Stomach (tissue), 9 donors: ENCODE measurements around the gene ZNF609. TPM values are rescaled to one million over a fixed set of nuclear protein-coding genes. Genes with fewer than 3 reads are reported as not detected.

Source experiments
- DNase-seq, 2 donors: peaks; one replicate each; pipeline versions ENCODE4 v3.0.0 to v3.0.0-alpha.2; 2013 to 2019
- H3K27ac ChIP-seq, 5 donors: fragments of 200-600 bp in 4 of 5; sonication (generic) in 4 of 5; one replicate each; pipeline ENCODE4 v1.5.1; 2013 to 2019; ENCODE audit warnings: mild to moderate bottlenecking in 1 of 5, moderate library complexity in 1 of 5
- H3K27me3 ChIP-seq, 3 donors: fragments of 200-600 bp; sonication (generic); one replicate each; pipeline ENCODE4 v1.5.1; 2017 to 2019; ENCODE audit warnings: mixed run types in 1 of 3
- H3K36me3 ChIP-seq, 4 donors: fragments of 200-600 bp; sonication (generic); 1 replicate in 3 of 4; 2 replicates in 1 of 4; pipeline ENCODE4 v1.5.1; 2016 to 2019
- H3K4me1 ChIP-seq, 4 donors: fragments of 200-600 bp; sonication (generic); one replicate each; pipeline ENCODE4 v1.5.1; 2016 to 2019
- H3K4me3 ChIP-seq, 4 donors: fragments of 200-600 bp; sonication (generic) in 3 of 4; one replicate each; pipeline ENCODE4 v1.5.1; 2016 to 2019; ENCODE audit warnings: mild to moderate bottlenecking in 1 of 4
- H3K9me3 ChIP-seq, 4 donors: fragments of 200-600 bp; sonication (generic); one replicate each; pipeline ENCODE4 v1.5.1; 2016 to 2019
- EP300 ChIP-seq: sonication (generic); formaldehyde crosslinking; IDR thresholded peaks from one replicate; pipeline ENCODE4 v1.6.1; 2017; ENCODE audit warnings: antibody characterized with exemption
- POLR2A ChIP-seq, 4 donors: fragments of 450-650 bp; IDR thresholded peaks; one replicate each; pipeline ENCODE4 v1.6.1; 2016; ENCODE audit warnings: antibody characterized with exemption in 4 of 4, control low read depth in 2 of 4, mild to moderate bottlenecking in 1 of 4, moderate library complexity in 1 of 4
- POLR2AphosphoS5 ChIP-seq, 3 donors: sonication (generic); formaldehyde crosslinking; IDR thresholded peaks; one replicate each; pipeline ENCODE4 v1.6.1; 2016; ENCODE audit warnings: antibody characterized with exemption in 3 of 3
- WGBS, 5 donors: extraction: QIAGEN DNeasy Blood & Tissue Kit in 3 of 5; methylation state at CpG; one replicate each; pipeline versions ENCODE4 v1.1.5 to v1.1.7; 2013 to 2018; 5-methylcytosine and 5-hydroxymethylcytosine counted together
- intact Hi-C: fragments of 100-400 bp; cut with DNase I; formaldehyde crosslinking; loops from one replicate; pipeline ENCODE4 v1.15.1; 2023; ENCODE audit warnings: low total_unique reads
- polyA plus RNA-seq, 3 donors: library from polyadenylated mRNA; stranded (reverse); fragments of 200-250 nt; gene quantifications; one replicate each; pipeline ENCODE4 v1.2.3, GENCODE V29; 2013
- total RNA-seq, 5 donors: library from RNA; depleted of rRNA; stranded (reverse); fragments of >200 nt; gene quantifications; one replicate each; pipeline versions ENCODE4 v1.1.0 to v1.2.3, GENCODE V29; 2014 to 2016
- TF ChIP-seq, protein P1 (sequence below), 7 experiments: fragments of 450-650 bp in 4 of 7; fragments of 200-600 bp in 3 of 7; sonication (generic) in 3 of 7; IDR thresholded peaks; one replicate each; pipeline ENCODE4 v1.5.1; 2016 to 2019; ENCODE audit warnings: antibody characterized with exemption in 7 of 7, control low read depth in 2 of 7, mild to moderate bottlenecking in 1 of 7
- donor health status: healthy with polysubstance abuse.
- donor health status: Bipolar disorder and iron deficiency.
- donor health status: healthy.

Gene ZNF609
- total and polyA plus RNA-seq, 8 donors: 2.7 to 64.7 (median 27.0) TPM

- no peak for DNase-seq
- peaks cover 3 to 56% (median 50%) of the 10 kb centered on the region in 4 donors for H3K36me3 ChIP-seq
- H3K27ac ChIP-seq: peak overlapping the region in 2 of 5 donors; percentile 22 to 56
- TF ChIP-seq, protein P1, sequence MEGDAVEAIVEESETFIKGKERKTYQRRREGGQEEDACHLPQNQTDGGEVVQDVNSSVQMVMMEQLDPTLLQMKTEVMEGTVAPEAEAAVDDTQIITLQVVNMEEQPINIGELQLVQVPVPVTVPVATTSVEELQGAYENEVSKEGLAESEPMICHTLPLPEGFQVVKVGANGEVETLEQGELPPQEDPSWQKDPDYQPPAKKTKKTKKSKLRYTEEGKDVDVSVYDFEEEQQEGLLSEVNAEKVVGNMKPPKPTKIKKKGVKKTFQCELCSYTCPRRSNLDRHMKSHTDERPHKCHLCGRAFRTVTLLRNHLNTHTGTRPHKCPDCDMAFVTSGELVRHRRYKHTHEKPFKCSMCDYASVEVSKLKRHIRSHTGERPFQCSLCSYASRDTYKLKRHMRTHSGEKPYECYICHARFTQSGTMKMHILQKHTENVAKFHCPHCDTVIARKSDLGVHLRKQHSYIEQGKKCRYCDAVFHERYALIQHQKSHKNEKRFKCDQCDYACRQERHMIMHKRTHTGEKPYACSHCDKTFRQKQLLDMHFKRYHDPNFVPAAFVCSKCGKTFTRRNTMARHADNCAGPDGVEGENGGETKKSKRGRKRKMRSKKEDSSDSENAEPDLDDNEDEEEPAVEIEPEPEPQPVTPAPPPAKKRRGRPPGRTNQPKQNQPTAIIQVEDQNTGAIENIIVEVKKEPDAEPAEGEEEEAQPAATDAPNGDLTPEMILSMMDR (IDR thresholded peaks at IDR 0.05): no peak
- H3K9me3 ChIP-seq: no peaks in the 10 kb centered on the region
- H3K4me3 ChIP-seq: no peak overlapping the region
- H3K4me1 ChIP-seq: peaks cover 7 to 23% (median 17%) of the 10 kb centered on the region in 4 donors
- no peaks in the 10 kb centered on the region for H3K27me3 ChIP-seq
- intact Hi-C loops: no loop called here
These were observed 15.5 kb upstream of the ZNF609 start for GRCh38 chr15:64444836-64445235.

DNA sequence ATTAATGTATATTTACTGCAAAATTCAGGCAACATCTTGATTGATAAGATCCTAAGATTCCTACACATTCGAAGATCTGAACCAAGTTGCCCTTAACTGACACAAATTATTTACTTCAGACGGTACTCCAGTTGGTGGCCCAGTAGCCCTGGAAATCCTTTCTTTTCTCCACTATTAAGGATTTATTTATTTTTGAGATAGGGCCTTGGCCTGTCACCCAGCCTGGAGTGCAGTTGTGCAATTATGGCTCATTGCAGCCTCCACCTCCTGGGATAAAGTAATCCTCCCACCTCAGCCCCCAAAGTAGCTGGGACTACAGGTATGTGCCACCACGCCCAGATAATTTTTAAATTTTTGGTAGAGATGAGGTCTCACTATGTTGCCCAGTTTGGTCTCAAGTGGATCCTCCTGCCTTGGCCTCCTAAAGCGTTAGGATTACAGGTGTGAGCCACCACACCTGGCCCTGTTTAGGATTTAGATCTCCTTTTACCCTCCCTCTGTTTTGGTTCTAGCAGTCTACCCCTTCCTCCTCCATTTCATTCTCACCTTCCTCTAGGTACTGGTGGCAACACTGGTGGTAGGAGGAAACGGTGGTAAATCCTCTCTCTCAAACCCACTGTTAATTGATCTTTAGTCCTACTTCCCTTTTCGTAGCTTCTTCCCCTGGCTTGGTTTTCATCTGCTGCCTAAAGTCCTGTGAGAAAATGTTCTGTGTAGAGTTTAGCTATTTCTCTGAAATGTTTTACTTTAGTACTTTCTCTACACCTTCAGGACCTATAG, 12.7 kb upstream of the ZNF609 start:
- H3K27ac ChIP-seq: no peak overlapping the region
- H3K4me3 ChIP-seq: no peak overlapping the region
- TF ChIP-seq POLR2AphosphoS5 (IDR thresholded peaks at IDR 0.05): no peak
- TF ChIP-seq, protein P1 (IDR thresholded peaks at IDR 0.05): no peak
- TF ChIP-seq POLR2A (IDR thresholded peaks at IDR 0.05): no peak
- no peak for TF ChIP-seq EP300
- no peaks in the 10 kb centered on the region for H3K27me3 ChIP-seq
- WGBS, 5 donors: 87 to 90% (median 87%) methylated on average over 6 of the region's 6 CpGs
- H3K36me3 ChIP-seq: peaks cover 3 to 53% (median 50%) of the 10 kb centered on the region in 4 donors
- peaks cover 8 to 28% (median 18%) of the 10 kb centered on the region in 4 donors for H3K4me1 ChIP-seq
- intact Hi-C loops: no loop called here
- DNase-seq: no peak
- H3K9me3 ChIP-seq: no peaks in the 10 kb centered on the region

GRCh38 chr15:64452988-64453688, 7.2 kb upstream of the ZNF609 start:
- Histone ChIP-seq H3K27me3 (no peaks in the 10 kb centered on the region), H3K27ac (peak overlapping the region in 2 of 5 donors; percentile 8 to 23), H3K4me3 (no peak overlapping the region), H3K36me3 (peaks cover 0 to 43% (median 27%) of the 10 kb centered on the region in 4 donors), H3K4me1 (peaks cover 6 to 48% (median 28%) of the 10 kb centered on the region in 4 donors), H3K9me3 (no peaks in the 10 kb centered on the region)
- peak; percentile 46 to 76 for DNase-seq
- no peak for TF ChIP-seq POLR2AphosphoS5 (IDR thresholded peaks at IDR 0.05)
- TF ChIP-seq, protein P1 (IDR thresholded peaks at IDR 0.05): no peak
- intact Hi-C loops: no loop called here
- 58 to 70% (median 65%) methylated on average over 6 of the region's 6 CpGs for WGBS, 5 donors

DNA sequence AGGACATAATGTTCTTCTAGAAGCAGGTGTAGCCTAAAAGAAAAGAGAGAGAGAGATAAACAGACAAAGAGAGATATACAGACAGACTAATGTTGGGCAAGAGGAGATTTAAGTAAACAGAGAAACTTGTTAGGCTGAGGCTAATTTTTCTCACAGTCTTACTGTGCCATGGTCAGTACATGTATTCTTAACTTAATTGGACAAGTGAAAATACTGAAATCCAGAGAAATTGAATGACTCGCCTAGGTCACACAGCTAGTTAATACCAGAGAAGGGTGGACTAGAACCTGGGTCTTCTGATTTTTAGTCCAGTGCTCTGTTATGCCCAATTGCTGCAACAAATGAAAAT, 6.7 kb upstream of the ZNF609 start:
- TF ChIP-seq POLR2A (IDR thresholded peaks at IDR 0.05): no peak
- TF ChIP-seq EP300: no peak
- TF ChIP-seq, protein P1 (IDR thresholded peaks at IDR 0.05): no peak
- TF ChIP-seq POLR2AphosphoS5 (IDR thresholded peaks at IDR 0.05): no peak
- WGBS, 5 donors: 88 to 94% (median 92%) methylated on average over 1 of the region's 1 CpG
- H3K27me3 ChIP-seq: no peaks in the 10 kb centered on the region
- DNase-seq: no peak
- peaks cover 6 to 50% (median 30%) of the 10 kb centered on the region in 4 donors for H3K4me1 ChIP-seq
- H3K36me3 ChIP-seq: peaks cover 0 to 39% (median 22%) of the 10 kb centered on the region in 4 donors
- no peak overlapping the region for H3K4me3 ChIP-seq
- peak overlapping the region in 2 of 5 donors; percentile 8 to 23 for H3K27ac ChIP-seq
- no peaks in the 10 kb centered on the region for H3K9me3 ChIP-seq
- intact Hi-C loops: no loop called here
